ENCODE results near the gene FHIT.

The FHIT gene

GRCh38 chr3:60189304-60189703 is 1061.9 kb downstream of the FHIT start:
- peak; percentile 34 for DNase-seq

GRCh38 chr3:60188803-60189202 is 1062.4 kb downstream of the FHIT start:
- DNase-seq, result peak; percentile 33

GRCh38 chr3:60187343-60187742 is 1063.9 kb downstream of the FHIT start:
- no peak for DNase-seq

GRCh38 chr3:60186359-60186758 is 1064.9 kb downstream of the FHIT start:
- DNase-seq, result peak; percentile 30

GRCh38 chr3:60185161-60185560 is 1066.1 kb downstream of the FHIT start:
- DNase-seq, result no peak

- no peak for DNase-seq
Measured at GRCh38 chr3:60182697-60183096, 1068.6 kb downstream of the FHIT start.

- no peak for DNase-seq
Measured at GRCh38 chr3:60178931-60179653, 1072.2 kb downstream of the FHIT start.

GRCh38 chr3:60177726-60178125 is 1073.5 kb downstream of the FHIT start:
- DNase-seq, result no peak

- DNase-seq, result no peak
Measured at GRCh38 chr3:60176614-60177013, 1074.6 kb downstream of the FHIT start.

GRCh38 chr3:60175680-60176079 is 1075.6 kb downstream of the FHIT start:
- DNase-seq, result no peak

- DNase-seq, result no peak
Measured at GRCh38 chr3:60169755-60170154, 1081.5 kb downstream of the FHIT start.

- no peak for DNase-seq
Measured at GRCh38 chr3:60167186-60167585, 1084.1 kb downstream of the FHIT start.

- DNase-seq, result no peak
Measured at GRCh38 chr3:60160822-60161748, 1090.2 kb downstream of the FHIT start.

- DNase-seq, result no peak
Measured at GRCh38 chr3:60160111-60160821, 1091.0 kb downstream of the FHIT start.

- DNase-seq, result no peak
Measured at GRCh38 chr3:60158035-60158434, 1093.2 kb downstream of the FHIT start.

- no peak for DNase-seq
Measured at GRCh38 chr3:60154011-60154410, 1097.2 kb downstream of the FHIT start.

- DNase-seq, result no peak
Measured at GRCh38 chr3:60153221-60153999, 1097.8 kb downstream of the FHIT start.

- no peak for DNase-seq
Measured at GRCh38 chr3:60149501-60149900, 1101.8 kb downstream of the FHIT start.

- peak; percentile 6 for DNase-seq
Measured at GRCh38 chr3:60147249-60147950, 1103.9 kb downstream of the FHIT start.

- no peak for DNase-seq
Measured at GRCh38 chr3:60146121-60146520, 1105.1 kb downstream of the FHIT start.

- no peak for DNase-seq
Measured at GRCh38 chr3:60144071-60144470, 1107.2 kb downstream of the FHIT start.

- DNase-seq, result no peak
Measured at GRCh38 chr3:60142009-60142408, 1109.2 kb downstream of the FHIT start.
